NCI-H2196 treated with DMSO at 0.1 percent for 48 hours (cell line): ENCODE results near the gene YJEFN3.

Experiments
- DNase-seq: peaks from one replicate; lab custom pipeline; 2025; ENCODE audit not compliant: unreplicated experiment; lab: John Stamatoyannopoulos, UW

The YJEFN3 gene

DNA sequence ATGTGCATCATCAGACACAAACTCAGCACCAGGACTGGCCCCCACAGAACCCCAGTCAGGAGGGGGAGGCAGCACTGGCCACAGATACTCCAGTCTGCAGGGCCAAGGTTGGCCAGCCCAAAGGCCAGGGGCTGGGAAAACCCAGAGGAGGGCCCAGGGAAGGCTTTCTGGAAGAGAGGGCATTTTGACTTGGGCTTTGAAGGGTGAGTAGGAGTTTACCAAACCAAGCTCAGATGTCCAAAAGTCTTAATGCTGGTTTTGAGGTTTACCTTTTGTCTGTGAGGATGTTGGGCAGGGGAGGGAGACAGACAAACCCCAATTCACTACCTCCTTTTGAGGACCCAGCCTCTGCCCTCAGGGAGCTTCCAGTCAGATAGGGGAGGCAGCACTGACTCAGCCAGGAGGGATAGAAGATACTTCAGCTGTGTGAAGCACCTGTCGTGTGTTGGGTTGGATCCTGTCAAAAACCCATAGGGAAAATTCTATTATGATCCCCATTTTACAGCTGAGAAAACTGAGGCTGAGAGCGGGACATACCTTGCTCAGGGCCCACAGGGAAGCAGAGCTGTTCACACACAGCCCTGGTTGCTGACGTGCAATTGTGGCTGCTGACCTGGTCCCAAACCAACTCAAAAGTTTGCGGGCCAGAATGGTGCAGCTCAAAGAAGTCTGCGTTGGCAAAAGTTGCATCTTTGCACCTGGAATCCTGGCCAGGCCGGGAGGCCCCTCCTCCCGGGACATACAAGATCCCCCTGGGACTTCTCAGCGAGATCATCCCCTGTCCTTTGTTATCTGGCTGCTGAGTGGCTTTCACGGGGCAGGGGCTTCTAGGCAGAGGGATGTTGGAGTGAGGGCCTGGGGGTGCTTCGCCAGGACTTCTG is 22.5 kb downstream of the YJEFN3 start:
- no peak for DNase-seq

DNA sequence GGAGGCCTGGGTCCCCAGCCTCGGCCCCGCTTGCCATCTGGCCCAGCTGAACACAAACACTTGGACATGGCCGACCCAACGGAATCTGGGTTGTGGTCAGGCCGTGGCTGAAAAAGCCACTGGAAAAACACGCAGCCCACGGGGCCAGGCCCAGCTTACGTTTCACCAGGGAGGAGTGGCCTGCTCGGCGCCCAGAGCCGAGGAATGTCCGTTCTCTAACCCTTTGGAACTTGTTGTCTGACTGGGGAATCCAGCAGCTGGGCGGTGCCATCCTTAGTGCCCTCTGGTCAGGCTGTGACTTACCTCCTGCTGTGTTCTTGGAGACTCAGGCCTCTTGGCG is 23.1 kb downstream of the YJEFN3 start:
- no peak for DNase-seq

DNA sequence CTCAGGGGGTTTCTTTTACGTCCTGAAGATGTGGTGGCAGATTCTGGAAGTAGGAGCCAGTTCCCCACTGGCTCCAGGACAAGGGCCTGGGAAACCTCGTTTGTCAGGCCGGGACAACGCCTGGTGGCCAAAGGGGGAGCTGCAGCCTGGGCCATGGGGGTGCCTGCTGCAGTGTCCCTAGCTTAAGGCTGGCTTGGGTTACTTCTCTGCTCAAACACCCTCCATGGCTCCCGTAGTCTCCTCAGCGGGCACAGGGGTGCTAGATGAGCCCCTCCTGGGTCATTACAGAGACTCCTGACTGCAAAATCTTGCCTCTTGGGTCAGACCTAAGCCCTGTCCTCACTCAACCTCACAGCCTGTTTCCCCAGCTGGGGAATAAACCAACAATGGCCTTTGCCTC is 24.1 kb downstream of the YJEFN3 start:
- no peak for DNase-seq

DNA sequence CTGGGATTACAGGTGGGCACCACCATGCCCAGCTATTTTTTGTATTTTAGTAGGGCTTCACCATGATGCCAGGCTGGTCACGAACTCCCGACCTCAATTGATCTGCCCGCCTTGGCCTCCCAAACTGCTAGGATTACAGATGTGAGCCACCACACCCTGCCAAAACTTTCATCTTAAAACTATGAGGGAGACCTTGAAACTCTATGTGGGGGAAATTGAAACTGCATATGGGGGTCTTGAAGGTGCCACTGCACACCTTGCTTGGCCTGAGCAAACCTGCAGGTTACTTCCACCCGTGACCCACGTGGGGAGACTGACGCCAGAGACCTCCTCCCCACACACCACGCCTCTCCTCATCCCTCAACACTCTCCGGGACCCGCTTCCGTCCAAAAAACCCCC is 25.0 kb downstream of the YJEFN3 start:
- DNase-seq = no peak

DNA sequence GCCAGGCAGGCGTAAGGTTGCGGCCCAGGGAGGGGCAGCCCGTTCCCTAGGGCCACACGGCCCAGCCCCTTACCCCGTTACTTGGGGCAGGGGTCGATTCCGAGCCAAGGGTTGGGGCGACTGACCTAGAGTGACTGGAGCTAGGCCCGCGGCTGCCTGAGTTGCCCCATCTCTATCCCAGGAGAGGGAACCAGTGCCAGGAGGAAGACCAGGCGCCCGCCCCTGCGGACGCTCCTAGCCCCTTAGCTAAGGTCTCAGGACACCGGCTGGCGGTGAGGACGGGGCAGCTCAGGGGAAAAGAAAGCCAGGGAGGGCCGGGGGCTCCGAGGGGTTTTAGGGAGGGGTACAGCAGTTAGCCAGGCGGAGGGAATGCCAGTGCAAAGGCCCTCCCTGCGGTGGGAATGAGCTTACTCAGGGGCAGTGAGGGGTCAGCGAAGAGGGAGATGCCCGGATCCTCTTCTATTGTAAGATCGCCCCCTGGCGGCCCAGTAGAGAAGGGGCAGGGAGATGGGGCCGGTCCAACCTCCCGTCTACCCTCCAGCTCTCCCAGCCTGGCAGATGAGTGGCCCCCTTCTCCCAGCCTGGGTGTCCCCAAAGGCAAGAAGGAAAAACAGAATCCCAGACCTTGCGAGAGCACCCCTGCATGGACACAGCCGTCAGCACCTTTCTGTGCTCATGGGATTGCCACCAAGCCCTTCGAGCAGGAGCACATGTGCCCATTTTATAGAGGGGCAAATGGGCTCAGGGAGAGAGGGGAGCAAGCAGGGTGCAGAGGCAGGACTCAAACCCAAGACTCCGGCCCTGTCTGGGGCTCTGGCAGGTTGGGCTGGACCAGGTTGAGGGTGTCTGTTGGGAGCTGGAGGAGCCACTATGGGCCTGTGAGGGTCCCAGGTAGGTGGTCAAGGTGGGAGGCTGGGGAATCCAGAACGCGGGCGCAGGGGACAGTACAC is 25.6 kb downstream of the YJEFN3 start:
- DNase-seq = no peak

DNA sequence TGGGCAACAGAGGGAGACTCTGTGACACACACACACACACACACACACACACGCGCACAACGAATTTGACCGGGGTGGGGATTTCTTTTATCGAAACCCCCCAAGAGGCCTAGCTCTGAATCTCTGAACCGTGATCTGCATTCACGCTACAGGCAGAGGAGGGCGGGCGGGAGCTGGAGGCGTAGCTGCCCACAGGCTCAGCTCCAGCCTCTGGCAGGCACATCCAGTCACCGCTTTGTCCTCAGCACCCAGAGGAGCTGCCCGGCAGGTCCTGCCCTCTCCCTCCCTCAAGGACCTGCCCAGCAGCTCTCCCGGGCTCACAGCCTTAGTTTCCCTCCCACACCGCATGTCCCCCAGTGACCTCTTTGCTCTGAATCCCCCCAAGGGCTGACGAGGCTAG is 29.3 kb downstream of the YJEFN3 start:
- DNase-seq = no peak

DNA sequence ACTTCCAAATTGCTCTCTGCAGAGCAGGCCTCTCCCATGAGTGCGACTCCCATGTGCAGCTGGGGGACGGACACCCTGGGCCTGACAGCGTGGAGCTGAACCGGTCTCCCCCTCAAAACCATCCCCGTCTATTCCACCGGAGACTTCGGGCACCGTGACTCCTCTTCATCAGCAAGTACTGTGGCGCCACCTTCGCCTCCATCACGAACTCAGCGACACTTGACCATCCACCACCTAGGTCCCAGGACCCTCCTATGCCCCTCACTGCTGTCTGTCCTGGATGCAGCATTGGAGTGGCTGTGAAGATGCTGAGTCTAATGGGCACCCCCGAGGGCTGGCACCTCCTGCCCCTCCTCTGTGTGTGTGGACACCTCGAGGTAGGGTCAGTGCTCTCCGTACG is 29.9 kb downstream of the YJEFN3 start:
- DNase-seq = no peak

DNA sequence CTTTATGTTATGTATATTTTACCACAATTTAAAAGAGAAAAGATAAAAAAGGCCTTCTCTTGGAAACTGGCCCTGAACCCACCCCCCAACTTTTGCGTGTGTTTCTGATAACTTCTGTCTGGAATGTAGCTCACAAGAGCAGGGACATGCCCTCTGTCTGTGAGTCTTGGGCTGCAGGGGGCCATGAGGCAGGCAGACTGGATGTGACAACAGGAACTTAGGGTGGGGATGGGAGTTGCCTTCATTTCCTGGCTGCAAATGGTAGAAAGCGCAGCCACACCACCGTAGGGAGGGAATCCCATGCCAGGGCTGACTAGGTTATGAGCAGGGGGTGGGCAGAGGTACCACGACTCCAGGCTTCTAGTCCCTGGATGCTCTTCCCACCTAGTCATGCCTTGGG is 31.2 kb downstream of the YJEFN3 start:
- no peak for DNase-seq

DNA sequence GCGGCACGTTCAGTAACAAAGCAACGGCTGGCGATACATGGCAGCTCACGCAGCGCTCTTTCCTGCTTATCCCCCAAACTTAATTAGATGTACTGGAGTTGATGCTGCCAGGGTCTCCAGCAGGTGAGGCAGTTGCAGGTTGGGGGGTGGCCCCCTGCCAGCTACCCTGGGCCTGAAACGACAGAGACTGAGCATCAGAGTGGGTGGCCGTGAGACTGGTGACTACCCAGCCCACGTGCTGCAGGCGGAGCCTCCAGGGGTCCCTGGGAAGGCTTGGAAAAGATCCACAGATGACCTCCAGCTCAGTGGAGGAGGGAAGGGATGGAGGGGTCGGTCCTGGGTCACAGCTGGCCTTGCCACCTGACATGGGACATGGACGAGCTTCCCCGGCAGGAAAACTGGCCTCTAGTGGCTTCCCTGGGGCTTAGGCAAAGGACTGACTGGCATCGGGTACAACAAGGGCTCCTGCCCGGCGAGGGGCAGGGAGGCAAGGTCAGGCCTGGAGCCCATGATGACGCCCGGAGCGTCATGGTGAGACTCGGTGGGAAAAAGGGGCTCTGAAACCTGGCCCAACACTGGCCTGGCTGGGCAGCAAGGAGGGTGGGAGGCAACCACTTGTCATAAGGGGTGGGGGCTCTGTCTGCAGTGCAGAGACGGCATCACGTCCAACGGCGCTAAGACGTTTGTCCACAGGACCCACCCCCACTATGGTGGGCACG is 33.4 kb downstream of the YJEFN3 start:
- DNase-seq = no peak

DNA sequence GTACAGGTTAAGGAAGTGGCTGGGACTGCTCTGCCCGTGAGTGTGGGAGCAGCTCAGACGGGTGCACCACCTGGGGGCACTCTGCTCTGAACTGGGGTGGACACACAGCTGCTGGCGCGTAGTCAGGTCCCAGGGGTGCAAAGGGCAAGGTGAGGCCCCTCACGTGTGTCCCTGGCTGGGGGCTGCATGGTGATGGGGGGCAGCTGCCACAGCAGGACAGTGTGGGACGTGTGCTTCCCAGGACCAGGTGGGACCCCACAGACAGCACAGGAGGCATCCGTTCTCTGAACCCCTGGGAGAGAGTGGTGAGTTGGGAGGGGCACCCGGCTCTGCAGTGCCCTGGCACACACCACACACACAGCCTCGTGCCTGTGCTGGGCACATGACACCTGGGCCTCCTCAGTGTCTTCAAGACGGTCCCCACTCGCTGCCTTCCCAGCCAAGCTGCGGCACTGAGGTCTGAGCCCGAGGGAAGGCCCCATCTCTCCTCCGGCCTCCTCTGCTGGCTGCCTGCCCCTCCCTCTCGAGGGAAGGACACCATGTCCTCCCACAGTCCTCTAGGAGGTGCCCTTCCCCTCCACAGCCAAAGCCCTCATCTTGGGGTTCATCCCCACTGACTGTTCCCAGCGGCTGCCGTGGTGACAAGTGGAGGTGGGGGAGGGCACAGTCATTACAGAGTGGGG is 34.1 kb downstream of the YJEFN3 start:
- no peak for DNase-seq

DNA sequence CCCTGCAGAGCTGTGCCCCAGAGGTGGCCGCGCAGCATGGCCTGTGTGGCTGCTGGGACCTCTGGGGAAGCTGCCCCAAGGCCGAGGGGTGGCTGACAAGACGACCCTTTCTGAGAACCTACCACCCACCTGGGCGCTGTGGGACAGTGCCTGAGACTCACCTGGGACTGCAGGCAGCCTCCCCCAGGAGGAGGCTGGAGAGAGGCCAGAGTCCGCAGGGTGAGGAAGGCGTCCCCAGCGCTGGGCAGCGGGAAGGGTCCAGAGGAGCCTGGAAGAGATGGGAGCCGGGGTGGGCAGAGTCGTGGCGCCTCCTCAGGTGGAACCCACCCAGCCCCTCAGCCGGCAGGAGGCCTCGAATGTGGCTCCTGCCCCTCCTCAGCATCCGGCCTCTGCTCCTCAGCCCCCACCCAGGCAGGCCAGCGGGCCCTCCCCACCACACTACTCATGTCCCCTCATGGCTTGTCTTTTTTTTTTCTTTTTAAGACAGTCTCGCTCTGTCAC is 34.7 kb downstream of the YJEFN3 start:
- no peak for DNase-seq

DNA sequence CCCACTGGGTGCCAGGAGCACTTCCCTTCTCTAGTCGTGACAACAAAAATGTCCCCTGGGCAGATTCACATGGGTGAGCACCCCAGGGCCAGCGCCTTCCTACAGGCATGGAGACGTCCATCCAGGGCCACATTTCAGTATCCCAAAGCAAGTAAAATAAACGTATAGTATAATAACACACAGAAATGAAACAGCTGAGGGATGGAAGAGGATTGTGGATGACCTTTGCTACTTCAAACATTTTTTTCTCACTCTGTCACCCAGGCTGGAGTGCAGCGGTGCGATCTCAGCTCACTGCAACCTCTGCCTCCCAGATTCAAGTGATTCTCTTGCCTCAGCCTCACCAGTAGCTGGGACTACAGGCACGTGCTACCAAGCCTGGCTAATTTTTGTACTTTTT is 37.6 kb downstream of the YJEFN3 start:
- DNase-seq = no peak

DNA sequence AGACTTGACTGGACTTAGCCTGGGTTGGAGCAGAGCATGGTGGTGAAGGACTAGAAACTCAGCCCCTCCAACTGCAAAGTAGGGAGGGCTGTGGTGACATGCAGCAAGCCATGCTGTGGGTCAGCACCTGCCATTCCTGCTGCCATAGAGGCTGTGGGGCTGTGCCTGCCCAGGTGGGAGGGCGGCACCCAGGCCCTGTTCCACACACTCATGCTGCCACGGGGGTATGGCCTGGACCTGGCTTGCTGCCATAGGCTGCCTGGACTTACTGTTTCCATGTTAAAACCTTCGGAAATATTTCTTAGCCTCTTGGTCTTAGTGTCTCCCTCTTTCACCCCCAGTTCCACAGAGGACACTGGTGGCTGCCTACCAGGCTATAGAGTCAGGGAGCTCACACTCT is 38.7 kb downstream of the YJEFN3 start:
- no peak for DNase-seq

DNA sequence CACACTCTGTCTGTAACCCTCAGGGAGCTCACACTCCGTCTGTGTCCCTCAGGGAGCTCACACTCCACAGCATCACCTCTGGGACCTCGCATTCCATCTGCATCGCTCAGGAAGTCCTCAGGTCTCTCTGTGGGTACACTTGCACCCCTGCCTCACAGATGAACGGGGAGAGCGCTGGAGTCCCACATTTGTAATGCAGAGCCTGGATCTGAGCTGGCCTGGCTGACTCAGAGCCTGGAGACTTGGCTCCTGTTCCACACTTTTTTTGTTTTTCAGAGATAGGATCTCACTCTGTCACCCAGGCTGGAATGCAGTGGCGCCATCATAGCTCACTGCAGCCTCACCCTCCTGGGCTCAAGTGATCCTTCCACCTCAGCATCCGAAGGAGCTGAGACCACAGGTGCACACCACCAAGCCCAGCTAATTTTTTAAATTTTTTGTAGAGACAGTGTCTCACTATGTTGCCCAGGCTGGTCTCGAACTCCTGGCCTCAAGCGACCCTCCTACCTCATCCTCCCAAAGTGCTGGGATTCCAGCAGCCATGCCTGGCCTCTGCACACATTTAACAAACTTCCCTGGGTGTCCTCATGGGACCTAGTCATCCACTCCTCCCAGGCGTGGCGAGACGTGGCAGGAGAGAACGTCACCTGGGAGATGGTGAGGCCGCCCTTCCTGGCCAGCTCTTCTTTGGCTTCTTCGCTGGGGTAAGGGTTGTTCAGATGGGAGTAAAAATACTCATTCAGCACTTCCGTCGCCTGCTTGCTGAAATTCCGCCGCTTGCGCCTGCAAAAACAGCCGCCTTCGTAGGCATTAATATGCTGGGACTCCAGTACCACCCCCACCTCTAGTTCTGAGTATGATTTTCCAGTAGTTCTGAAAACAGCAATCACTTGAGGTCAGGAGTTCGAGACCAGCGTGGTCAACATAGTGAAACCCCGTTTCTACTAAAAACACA is 40.4 kb downstream of the YJEFN3 start:
- DNase-seq = no peak

DNA sequence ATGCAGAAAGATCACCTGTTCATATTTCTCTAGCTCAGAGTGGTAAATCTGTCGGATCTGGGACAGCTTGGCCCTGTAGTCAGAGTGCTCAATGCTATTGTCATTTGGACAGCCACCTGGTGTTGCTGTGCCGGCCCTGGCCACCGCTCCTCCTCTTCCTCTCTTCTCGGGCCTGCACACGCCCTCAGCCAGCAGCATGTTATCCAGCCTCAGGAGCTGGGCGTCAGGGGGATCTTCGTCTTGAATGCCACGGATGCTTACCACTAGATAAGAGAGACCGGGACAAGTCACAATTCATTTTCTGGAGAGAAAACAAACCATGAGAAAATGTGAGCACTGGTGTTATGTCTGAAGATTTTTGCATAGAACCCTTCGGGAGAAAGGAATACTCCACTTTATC is 41.9 kb downstream of the YJEFN3 start:
- DNase-seq = no peak

DNA sequence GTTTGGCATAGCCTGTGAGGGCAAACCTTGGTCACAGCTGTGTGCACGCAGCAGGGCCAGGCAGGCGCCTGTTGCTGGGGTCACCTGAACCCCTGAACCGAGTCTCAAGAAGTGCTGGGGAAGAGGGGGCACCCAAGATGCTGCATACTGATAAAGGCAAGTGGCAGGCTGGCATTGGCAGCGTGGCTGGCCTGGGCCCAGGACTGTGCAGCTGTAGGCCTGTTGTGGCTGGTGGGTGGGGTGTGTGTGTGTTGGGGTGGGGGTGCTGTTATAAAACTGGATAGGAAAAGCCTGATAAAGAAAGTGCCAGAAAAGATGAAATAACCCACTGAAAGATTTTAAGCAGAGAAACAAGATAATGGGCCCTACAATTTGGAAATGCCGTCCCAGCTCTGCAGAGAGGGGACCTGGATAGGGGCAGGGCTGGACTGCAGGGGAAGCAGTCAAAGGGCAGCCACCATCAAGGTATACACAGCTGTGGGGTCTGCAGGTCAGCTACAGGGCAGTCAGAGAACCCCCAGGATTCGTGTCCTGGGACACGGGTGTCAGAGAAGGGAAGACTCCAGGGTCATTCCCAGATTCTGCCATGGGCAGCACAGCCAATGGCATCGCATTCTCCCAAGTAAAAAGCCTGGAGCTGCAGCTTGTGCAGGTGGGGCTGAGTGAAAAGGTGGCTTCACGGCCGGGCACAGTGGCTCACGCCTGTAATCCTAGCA is 42.5 kb downstream of the YJEFN3 start:
- DNase-seq = no peak

DNA sequence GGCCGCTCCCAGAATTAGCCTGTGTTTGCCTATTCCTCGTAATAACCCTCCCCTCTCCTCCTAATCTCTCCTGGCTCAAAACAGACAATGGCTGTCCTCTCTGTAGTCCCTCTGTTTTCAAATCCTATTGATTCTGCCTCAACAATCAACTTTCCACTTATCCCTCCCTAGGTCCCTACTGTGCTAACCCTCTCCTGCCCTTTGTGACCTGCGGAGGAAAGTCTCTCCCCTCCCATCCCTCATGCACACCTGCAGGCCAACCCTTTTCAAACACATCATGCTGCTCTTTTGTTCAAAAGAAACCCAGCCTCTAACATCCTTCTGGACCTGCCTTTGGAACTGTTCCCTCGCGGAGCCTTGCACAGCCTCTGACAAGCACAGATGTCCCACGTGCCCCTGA is 46.7 kb downstream of the YJEFN3 start:
- no peak for DNase-seq

DNA sequence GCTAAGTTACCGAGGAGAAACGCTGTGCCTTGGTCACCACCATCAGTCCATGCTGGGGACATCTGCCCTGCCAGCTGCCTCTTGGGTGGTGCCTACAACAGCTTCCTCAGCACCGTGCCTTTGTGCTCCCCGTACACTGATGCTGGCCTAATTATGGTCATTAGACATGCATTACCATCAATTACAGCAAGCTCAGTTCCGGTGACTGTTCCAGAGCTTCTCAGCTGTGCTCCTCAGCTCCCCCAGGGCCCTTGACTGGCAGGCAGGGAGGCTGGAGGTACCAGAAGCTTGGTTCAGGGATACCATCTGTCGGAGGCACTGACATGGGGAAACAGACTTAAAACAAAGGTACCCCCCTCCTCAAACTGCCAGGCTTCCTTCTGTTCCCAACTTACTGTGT is 49.5 kb downstream of the YJEFN3 start:
- DNase-seq = no peak
